Omental fat pad (tissue), 4 donors: Measurements from ENCODE around the gene TRIM65. TPM values are rescaled to one million over a fixed set of nuclear protein-coding genes. Genes with fewer than 3 reads are reported as not detected.

Experiments used
- ATAC-seq: fragments of 150-250 bp; one replicate; pipeline ENCODE4 v1.9.1; 2016; ENCODE audit warnings: mild to moderate bottlenecking, moderate library complexity; ENCODE audit not compliant: low FRiP score
- DNase-seq: peaks from one replicate; pipeline ENCODE4 v3.0.0-alpha.2; 2019; ENCODE audit warnings: low spot score
- CTCF ChIP-seq, 3 donors: fragments of 450-650 bp; IDR thresholded peaks; one replicate each; pipeline ENCODE4 v1.5.1; 2016 to 2017; ENCODE audit warnings: antibody characterized with exemption in 3 of 3, mild to moderate bottlenecking in 3 of 3, moderate library complexity in 2 of 3
- total RNA-seq, 4 donors: library from RNA; depleted of rRNA; stranded (reverse); fragments of >200 nt; gene quantifications; one replicate each; pipeline ENCODE4 v1.1.0, GENCODE V29; 2016

Gene TRIM65
- total RNA-seq, 4 donors from 2014 or later, result 10.0 to 37.4 (median 16.2) TPM

DNA sequence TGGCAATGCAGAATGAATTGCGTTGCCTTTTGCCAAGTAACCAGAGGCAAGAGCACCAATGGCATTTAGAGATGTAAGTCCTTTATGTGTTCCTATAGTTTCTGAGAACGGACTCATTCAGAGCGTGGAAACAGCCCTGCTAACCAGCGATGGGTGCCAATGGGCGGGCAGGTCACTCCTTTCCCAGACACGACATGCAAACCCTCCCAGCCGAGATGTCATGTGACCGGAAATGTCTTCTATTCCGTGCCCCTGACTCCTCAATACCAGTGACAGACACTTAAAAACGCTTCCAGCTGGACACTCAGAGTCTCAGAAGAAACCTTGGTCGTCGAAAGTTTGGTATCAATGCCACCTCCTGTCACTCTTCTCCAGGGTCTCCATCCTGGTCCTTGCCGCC lies 40.9 kb upstream of the TRIM65 start:
- no peak for TF ChIP-seq CTCF (IDR thresholded peaks at IDR 0.05)
- ATAC-seq, result no peak
- DNase-seq, result no peak

- TF ChIP-seq CTCF (IDR thresholded peaks at IDR 0.05), result no peak
- no peak for DNase-seq
- ATAC-seq, result no peak
Observed at GRCh38 chr17:75933808-75934207, 37.1 kb upstream of the TRIM65 start.

GRCh38 chr17:75932852-75933251 lies 36.1 kb upstream of the TRIM65 start:
- TF ChIP-seq CTCF (IDR thresholded peaks at IDR 0.05), result no peak
- DNase-seq, result no peak
- ATAC-seq, result no peak

DNA sequence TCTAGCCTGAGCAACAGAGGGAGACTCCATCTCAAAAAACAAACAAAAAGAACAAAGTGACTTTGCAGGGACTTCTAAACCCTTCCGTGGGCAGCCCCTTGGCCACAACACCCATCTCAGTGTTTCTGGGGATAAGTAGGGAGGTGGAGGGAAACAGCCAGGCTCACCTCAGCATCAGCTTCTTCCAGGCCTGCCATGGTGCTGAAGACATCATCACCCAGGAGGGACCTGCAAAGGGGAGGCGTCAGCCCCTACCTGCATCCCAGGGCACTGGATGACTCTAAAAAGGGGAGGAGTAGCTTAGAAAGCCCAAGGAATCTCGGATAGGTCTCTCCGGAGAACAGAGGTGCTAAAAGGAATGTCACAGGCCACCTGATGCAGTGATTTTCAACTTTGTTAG lies 34.3 kb upstream of the TRIM65 start:
- no peak for DNase-seq
- TF ChIP-seq CTCF (IDR thresholded peaks at IDR 0.05), result no peak
- no peak for ATAC-seq

- ATAC-seq (no peak), DNase-seq (no peak)
- TF ChIP-seq CTCF (IDR thresholded peaks at IDR 0.05), result no peak
Observed at GRCh38 chr17:75927286-75927922, 30.7 kb upstream of the TRIM65 start.

DNA sequence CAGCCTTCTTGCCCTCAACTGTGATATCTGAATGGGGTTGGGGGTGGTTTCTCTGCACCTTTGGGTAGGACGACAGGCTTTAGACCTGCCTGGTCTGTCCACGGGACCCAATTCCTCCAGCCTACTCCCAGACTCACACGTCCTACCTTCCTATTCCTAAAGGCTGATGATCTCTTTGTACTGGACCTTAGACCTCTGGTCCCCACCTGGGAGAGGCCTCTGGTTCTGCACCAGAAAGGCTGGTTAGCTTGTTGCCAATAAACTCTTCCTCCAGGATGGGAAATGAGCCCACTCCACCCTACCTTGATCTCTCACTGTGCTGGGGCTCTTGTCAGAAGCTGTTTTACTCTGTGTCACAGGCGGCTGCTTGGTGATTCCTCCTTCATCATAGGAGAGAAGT lies 29.7 kb upstream of the TRIM65 start:
- TF ChIP-seq CTCF (IDR thresholded peaks at IDR 0.05), result no peak
- no peak for DNase-seq
- no peak for ATAC-seq

DNA sequence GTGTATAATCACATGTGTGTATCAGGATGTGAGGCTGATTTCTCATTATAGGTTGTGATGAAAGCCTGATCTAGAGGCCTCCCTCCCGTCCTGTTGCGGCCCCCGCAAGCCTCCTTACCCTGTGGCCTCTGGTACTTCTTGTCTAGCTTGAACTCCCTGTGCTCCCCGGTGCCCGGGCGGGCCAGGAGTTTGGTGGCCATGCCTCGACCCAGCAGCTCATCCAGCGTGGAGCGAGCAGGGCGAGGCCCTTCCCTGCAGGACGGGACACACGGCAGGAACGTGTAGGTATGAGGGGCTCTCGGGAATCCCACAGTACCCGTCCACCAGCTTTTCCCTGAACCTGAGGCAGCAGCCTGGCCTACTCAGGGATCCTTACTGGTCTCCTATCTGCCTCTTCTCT lies 29.2 kb upstream of the TRIM65 start:
- no peak for TF ChIP-seq CTCF (IDR thresholded peaks at IDR 0.05)
- DNase-seq (no peak), ATAC-seq (no peak)
